GM19099 (cell line): Measurements from ENCODE around the gene CACNA1D.

ENCODE experiments used
- POLR2A ChIP-seq: IDR thresholded peaks from 3 replicates; pipeline ENCODE4 v1.6.1; 2011; ENCODE audit warnings: low read depth; ENCODE audit not compliant: insufficient read length; ENCODE audit errors: extremely low read depth

The CACNA1D gene

DNA sequence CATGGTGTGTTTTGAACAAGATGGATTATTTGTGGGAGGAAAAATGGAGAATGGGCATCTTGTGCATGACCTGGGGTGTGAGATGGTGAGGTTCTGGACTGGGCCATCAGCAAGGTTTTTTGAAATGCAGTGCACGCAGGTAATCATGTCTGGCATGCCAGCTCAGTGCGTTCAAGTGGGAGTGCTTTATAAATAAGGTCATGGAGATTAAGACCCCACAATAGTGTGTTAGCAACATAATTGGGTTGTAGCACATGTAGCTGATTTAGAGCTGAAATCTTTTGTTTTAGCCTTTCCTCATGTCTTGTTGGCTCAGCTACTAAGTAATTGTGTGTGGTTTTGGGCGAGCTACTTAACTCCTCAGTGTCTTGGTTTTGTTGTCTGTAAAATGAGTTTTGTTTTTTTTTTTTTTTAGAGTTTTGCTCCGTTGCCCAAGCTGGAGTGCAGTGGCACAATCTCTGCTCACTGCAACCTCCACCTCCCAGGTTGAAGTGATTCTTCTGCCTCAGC, 3.9 kb upstream of the CACNA1D start:
- no peak for TF ChIP-seq POLR2A

DNA sequence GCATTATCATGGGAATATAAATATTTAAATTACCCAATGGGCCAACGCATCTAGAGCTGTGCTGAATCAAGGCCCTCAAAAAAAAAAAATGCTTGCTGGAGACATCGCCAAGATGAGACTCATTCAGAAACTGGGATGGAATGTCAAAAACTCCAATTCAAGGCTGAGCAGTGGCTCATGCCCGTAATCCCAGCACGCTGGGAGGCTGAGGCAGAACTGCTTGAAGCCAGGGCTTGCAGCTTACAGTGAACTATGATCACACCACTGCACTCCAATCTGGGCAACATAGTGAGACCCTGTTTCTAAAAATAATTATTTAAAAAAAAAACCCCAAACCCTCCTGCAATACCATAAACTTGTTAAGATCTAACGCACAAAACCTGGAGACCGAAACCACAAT, 3.1 kb upstream of the CACNA1D start:
- no peak for TF ChIP-seq POLR2A

DNA sequence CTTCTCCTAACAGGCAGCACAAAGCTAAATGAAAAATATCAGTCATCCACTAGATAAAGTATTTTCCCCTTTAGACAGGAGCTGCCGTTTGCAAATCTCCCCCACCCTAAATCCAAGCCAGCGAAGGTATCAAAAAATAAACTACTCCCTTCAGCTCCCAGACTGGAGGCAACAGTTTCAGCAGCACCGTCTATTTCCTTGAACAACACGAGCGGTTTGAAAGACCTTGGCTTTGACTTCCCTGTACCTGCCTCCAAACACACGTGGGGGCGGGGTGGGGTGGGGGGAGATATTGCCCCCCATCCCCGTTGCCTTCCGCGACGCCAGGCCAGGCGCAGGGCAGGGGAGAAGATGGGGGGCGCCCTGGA, 832 bp upstream of the CACNA1D start:
- TF ChIP-seq POLR2A = no peak

DNA sequence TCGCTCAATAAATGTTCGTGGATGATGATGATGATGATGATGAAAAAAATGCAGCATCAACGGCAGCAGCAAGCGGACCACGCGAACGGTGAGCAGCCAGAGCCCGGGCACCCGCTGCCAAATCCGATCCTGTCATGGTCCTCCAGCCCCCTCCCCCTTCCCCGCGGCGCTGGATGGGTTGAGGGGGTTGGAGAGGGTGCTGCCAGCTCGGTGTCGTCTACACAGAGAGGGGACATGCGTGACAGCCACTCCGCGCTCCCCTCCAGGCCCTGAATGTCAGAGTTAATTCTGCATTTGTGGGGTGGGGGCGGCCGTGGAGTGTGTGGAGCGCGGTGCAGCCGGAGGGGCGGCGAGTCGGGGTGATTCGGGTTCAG, 722 bp downstream of the CACNA1D start:
- TF ChIP-seq POLR2A = no peak

DNA sequence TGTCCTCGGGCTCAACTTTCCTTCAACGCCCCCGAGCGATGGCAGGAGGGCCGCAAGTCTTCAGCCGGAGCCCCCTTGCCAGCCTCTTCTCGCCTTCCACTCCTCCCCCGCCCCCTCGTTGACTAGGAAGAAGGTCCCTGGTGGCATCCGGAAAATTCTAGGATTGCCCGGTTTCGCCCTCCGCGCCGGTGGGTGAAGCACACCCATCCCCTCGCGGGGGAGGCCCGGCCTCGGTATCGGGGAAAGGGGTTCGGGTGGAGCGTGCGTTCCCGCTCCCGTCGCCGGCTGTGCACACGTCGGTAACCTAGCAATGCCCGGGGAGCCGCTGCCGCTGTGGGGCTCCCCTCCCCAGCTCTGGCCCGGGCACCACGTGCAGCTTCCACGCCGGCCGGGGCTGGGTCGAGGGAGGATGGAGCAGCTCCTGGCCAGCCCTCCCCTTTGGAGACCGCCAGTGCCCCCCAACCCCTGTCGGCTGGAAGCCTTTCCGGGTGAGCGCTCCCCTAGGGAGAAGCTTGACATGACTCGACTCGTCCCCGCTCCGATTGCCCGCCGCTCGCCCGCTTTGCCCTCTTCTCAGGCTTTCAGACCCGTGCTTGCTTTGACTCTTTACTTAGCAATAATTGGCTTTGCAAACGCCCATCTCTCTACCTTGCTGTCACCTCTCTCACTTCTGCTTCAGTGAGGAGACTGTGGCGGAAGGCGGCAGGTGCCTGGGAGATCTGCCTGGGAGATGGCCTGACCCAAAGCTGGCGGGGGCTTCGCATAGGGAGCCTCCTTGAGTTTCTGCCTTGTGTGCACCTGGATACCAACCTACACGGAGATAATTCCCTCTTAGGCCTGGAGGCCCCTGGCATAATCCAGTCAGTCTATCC, 1.3 kb downstream of the CACNA1D start:
- no peak for TF ChIP-seq POLR2A

DNA sequence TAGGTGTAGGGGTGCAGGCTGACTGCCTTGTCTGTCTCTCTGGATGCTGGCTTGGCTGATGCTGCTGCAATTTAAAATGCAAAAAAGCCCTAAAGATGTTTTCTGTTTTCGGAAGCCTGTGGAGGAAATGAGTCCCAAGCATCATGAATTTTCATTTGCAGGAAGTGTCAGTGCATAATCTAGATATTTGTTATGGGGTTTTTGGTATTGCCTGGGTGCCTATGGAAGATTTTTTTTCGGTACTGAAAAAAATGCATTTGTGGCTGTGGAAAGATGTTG, 1.9 kb downstream of the CACNA1D start:
- TF ChIP-seq POLR2A = no peak

DNA sequence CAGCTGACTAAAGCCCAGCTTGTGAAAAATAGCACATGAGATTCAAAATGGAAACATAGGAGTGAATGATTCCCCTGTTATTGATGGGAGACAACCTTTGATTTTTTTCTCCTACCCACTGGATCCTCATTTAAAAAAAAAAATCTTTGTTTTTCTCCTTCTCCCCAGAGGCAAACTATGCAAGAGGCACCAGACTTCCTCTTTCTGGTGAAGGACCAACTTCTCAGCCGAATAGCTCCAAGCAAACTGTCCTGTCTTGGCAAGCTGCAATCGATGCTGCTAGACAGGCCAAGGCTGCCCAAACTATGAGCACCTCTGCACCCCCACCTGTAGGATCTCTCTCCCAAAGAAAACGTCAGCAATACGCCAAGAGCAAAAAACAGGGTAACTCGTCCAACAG, 2.6 kb downstream of the CACNA1D start:
- no peak for TF ChIP-seq POLR2A

DNA sequence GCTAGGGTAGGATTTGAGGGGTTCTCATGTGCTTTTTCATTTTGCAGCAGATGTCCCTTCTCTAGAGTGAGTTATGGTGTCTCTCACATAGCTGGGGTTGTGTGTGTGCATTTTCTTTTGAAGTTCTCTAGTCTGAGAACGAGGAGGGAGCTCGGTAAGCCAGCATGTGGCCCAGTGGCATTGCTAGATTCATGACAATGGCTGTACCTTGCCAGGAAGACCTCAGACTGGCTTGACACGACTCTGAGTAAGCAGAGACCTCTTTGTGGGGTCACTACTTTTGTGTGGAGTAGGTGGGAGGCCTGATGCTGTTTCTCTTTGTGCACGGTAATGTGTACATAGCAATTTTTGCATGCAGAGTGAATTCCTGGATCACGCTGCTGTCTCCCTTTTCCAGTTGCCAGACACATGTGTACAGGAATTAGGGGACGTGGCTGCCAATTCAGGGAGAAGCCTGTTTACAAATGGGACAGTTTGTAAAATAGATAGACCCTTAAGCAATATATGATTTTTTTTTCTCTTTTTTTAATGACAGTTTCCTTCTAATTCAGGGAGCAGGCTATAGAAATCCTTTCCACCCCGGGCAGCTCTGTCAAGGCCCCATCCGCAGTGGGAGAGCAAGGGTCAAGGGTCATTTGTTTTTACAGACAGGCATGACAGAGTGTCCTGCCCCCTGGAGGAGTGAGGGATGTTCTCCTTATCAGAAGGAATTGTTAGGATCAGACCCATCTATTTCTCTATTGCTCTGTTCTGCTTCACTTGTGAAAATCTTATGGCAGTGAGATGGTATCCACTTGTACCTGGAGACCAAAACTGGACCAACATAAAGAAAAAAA, 4.6 kb downstream of the CACNA1D start:
- TF ChIP-seq POLR2A = no peak

DNA sequence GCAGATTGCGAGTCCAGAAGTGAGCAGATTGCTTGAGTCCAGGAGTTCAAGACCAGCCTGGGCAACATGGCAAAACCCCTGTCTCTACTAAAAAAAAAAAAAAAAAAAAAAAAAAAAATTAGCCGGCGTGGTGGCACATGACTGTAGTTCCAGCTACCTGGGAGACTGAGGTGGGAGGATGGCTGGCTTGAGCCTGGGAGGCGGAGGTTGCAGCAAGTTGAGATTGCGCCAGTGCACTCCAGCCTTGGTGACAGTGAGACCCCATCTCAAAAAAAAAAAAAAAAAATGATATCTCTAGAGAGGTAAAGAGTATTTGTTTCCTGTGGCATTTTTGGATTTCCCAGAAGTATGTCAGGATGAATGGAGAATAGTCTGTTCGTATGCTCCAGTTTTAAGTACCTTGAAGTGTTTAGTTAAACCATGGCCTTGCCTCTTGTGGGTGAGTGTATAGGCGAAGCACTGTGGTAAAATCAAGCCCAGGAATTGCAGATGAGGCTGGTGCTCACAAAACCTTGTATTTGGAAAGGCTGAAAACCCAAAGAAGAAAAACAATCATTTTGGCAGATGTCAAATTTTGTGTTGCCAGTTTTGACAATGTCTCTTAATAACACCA, 5.9 kb downstream of the CACNA1D start:
- no peak for TF ChIP-seq POLR2A

DNA sequence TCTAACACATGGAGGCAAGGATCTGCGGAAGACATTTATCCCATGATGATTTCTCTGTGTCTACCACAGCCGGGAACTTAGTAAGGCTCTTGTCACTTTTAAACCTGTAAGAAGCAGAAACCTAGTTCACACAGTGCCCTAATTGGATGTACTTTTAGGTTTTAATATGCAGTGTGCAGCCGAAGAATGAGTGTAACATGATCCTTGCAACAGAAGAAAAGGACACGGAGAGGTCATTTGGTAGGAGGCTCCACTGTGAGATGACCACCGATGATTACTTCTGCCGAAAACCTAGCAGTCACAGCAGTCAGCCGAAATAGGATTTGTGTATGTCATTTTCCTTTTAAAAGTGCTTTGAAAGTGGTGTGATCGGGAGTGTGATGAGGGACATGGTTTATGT, 6.8 kb downstream of the CACNA1D start:
- no peak for TF ChIP-seq POLR2A

DNA sequence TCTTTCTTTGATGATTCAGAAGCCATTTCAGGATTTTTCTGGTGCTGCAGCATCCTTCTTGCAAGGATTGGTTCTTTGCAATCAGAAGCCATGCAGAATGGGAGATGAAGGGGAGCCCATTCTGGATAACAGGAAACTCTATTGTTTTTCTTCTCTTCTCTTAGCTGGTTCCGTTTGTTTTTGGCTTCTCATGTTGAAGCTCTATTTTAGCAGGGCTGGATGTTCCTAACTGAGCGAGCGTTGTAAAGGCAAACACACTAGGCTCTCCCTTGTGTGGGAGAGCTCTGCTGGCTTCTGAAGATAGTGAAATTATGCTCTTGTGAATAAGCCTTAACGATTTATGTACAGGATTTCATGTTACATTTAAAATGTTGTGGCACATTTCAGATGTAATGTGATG, 8.3 kb downstream of the CACNA1D start:
- TF ChIP-seq POLR2A = no peak

DNA sequence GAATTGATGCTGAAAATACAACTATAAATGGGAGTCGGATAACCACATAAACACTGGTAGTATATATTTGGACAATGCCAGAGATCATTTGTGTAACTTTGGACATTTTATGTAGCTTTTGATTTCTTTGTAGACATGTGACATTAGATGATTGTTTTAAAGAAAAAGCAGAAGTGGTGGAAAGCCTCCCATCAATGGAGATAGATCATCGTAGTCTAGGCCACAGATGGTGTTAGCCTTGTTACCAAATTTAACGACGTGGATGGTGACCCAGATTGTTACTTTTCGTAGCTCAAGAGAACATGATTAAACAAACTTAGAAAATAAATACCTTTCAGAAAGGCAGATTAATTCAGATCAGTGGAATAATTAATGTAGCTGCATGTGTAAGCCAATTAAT, 8.8 kb downstream of the CACNA1D start:
- no peak for TF ChIP-seq POLR2A

DNA sequence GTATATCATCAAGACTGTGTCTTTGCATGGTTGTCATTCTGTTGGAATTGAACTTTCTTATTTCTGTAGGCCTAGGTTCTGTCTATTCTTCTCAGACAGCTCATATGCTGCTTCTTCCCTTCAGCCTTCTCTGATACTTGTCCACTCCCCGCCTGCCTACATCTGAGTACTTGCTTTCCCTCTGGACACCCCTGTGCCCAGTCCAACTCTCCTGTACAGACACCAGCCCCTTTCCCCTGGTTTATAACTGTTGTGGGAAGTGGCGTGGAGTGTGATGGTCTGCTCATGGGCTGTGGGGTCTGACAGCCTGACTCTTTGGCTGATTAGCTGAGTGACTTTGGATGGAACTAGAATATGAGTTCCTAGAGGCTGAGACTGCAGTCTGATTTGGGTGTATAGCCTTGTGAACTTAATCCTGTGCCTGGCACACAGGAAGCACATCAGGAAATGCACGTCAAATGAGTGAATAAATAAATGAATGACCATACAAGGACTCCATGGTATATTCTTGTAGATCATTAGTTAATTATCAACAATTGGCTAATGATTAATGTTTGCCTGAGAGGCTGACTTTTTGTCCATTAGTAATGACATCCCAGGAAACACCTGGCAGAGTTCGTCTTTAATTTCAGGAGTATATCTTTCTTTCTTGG, 11.8 kb downstream of the CACNA1D start:
- no peak for TF ChIP-seq POLR2A

DNA sequence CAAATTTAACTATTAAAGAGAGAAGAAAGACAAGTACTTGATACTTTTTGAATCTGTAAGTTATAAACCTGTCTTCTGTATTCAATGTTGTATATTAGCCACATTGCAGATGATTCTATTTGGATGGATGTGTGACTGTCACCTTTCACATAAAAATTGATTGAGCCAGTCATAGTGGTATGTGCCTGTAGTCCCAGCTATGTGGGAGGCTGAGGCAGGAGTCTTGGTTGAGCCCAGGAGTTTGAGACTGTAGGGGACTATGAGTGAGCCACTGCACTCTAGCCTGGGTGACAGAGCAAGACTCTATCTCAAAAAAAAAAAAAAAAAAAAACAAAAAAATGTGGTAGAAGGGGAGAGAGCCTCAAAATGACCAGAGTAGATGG, 12.3 kb downstream of the CACNA1D start:
- TF ChIP-seq POLR2A = no peak

DNA sequence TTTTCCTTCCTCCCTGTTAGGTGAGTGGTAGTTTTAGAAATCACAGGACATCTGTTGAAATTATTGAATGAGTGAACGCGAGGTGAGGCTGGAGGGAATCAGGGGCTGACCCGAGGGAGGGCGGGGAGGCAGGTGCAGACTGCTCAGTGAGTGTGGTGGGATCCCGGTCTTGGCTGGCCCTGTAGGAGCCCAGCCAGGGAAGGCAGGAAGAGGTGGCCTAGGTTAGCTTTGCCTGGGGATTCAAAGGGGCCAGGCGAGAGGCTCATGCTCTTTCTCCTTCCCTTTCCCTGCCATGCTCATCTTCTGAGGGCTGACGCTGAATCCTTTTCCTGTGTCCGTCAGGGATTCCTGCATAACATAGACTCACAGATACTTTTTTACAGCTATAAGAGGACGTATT, 15.1 kb downstream of the CACNA1D start:
- no peak for TF ChIP-seq POLR2A
